Midbrain (tissue), 1 donor: ENCODE measurements around the gene NLRP1.

Experiments used
- DNase-seq: peaks from one replicate; lab custom pipeline; 2025; lab: John Stamatoyannopoulos, UW

The NLRP1 gene

GRCh38 chr17:5478992-5479391 lies 105.3 kb downstream of the NLRP1 start:
- DNase-seq: no peak

DNA sequence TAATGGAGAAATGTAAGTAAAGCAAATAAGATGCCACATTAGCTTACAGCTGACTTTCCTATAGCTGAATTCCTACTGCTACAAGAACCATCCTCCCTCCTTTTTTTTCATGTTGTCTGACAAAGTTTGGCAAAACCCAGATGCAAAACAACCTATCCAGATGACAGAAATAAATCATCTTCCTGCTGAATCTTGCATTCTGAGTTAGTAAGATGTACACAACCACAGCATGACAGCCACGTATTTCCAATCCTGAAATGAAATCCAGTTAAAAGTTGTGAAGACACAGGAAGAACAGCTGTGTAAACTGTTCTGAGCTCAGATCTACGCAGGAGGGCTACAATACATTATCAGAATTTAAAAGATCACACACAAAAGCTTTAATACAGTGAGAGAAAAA lies 110.4 kb downstream of the NLRP1 start:
- no peak for DNase-seq

DNA sequence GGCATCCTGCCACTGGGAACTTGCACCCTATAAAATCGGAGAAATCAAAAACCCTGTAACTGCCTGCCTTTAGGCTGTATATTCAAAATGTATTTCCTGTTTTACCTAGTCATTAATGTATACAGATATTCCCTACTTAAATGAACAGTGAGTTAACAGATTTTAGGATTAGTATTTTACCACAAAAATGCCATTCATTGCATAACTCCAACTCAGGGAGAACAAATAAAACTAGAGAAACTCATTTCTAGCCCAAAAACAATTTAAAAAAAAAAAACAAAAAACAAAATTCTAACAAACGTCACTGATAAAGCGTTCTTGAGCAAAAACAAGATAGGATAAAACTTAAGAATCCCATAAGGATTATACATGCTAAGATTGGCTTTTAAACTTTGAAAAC lies 111.8 kb downstream of the NLRP1 start:
- no peak for DNase-seq

DNA sequence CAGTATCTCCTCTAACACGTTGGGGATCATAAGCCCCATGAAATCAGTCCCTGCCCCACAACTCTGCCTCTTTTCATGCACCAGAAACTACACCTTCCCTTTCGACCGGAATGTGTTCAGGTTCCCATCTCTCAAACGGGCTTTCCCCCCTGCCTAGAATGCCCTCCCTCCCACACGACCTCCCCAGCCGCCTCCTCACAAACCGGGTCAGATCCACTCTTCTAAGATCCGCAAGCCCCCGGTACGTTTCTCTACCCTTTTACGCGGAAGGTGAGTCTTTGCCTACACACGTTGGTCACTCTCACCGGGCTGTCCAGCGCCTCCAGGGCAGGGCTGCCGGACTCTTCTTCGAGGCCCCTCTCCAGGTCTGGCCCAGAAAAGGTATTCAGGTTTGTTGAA lies 116.2 kb downstream of the NLRP1 start:
- no peak for DNase-seq

DNA sequence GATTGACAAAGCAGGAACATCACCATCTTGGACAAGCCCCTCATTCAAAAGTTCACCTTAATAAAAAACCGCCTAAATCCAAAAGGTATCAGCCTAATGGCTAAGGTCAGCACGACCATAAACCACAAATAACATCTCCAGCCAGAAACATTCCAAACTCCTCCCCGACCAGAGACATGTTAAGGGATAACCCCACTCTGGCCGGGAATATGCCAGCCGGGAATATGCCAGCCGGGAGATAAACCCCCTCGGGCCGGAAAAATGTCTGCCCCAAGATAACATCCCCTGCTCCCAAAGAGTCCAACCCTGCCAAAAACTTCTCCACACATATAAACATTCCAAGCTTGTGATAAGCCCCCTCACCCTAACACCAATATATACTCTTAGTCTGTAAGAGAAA lies 116.9 kb downstream of the NLRP1 start:
- no peak for DNase-seq

- DNase-seq: no peak
Observed at GRCh38 chr17:5466295-5466694, 118.0 kb downstream of the NLRP1 start.

- DNase-seq: no peak
Observed at GRCh38 chr17:5464717-5465507, 119.4 kb downstream of the NLRP1 start.
